HEK293 (cell line): Measurements from ENCODE around the gene MTLN.

Source experiments
- YY1 ChIP-seq: fragments of 450-650 bp; formaldehyde crosslinking; IDR thresholded peaks from 2 replicates; pipeline ENCODE4 v1.5.1; 2018; ENCODE audit warnings: missing biosample characterization, missing genetic modification characterization
- ZNF138 ChIP-seq: fragments of 450-650 bp; formaldehyde crosslinking; IDR thresholded peaks from 2 replicates; pipeline ENCODE4 v1.5.1; 2016; ENCODE audit warnings: missing biosample characterization, missing genetic modification characterization, borderline replicate concordance
- ZNF514 ChIP-seq: fragments of 450-650 bp; formaldehyde crosslinking; IDR thresholded peaks from 2 replicates; pipeline ENCODE4 v1.5.1; 2016; ENCODE audit warnings: missing biosample characterization, missing genetic modification characterization
- ZNF561 ChIP-seq: fragments of 450-650 bp; IDR thresholded peaks from 2 replicates; pipeline ENCODE4 v1.5.1; 2018; ENCODE audit warnings: missing biosample characterization, missing genetic modification characterization, borderline replicate concordance
- TF ChIP-seq, protein P1 (sequence below): fragments of 450-650 bp; formaldehyde crosslinking; IDR thresholded peaks from 2 replicates; pipeline ENCODE4 v1.5.1; 2016; ENCODE audit warnings: missing biosample characterization, missing genetic modification characterization, low read depth
- TF ChIP-seq, protein P2 (sequence below): fragments of 450-650 bp; formaldehyde crosslinking; IDR thresholded peaks from 2 replicates; pipeline ENCODE4 v1.5.1; 2016; ENCODE audit warnings: missing biosample characterization, missing genetic modification characterization

DNA sequence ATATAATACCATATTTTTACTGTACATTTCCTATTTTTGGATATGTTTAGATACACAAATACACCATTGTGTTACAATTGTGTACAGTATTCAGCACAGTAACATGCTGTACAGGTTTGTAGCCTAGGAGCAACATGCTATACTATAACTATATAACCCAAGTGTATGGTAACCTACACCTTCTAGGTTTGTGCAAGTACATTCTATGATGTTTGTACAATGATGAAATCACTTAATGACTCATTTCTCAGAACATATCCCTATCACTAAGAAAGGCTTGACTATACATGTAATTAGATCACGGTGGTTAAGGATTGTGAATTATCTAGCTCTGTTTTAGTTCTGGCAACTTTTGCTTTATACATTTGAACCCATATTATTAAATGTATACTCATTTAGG lies 38.8 kb downstream of the MTLN start:
- TF ChIP-seq, protein P1, sequence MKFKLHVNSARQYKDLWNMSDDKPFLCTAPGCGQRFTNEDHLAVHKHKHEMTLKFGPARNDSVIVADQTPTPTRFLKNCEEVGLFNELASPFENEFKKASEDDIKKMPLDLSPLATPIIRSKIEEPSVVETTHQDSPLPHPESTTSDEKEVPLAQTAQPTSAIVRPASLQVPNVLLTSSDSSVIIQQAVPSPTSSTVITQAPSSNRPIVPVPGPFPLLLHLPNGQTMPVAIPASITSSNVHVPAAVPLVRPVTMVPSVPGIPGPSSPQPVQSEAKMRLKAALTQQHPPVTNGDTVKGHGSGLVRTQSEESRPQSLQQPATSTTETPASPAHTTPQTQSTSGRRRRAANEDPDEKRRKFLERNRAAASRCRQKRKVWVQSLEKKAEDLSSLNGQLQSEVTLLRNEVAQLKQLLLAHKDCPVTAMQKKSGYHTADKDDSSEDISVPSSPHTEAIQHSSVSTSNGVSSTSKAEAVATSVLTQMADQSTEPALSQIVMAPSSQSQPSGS (tag by site-specific recombination), result no peak
- TF ChIP-seq ZNF561 (tag by site-specific recombination) (no peak), ZNF138 (tag by site-specific recombination) (no peak), YY1 (no peak), ZNF514 (tag by site-specific recombination) (no peak)
- TF ChIP-seq, protein P2, sequence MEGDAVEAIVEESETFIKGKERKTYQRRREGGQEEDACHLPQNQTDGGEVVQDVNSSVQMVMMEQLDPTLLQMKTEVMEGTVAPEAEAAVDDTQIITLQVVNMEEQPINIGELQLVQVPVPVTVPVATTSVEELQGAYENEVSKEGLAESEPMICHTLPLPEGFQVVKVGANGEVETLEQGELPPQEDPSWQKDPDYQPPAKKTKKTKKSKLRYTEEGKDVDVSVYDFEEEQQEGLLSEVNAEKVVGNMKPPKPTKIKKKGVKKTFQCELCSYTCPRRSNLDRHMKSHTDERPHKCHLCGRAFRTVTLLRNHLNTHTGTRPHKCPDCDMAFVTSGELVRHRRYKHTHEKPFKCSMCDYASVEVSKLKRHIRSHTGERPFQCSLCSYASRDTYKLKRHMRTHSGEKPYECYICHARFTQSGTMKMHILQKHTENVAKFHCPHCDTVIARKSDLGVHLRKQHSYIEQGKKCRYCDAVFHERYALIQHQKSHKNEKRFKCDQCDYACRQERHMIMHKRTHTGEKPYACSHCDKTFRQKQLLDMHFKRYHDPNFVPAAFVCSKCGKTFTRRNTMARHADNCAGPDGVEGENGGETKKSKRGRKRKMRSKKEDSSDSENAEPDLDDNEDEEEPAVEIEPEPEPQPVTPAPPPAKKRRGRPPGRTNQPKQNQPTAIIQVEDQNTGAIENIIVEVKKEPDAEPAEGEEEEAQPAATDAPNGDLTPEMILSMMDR (tag by site-specific recombination), result no peak
